Measurements from ENCODE around the gene TXNIP. TPM values are rescaled to one million over a fixed set of nuclear protein-coding genes. Genes with fewer than 3 reads are reported as not detected.
A peak's percentile ranks its signal among the peaks of the same experiment; 100 is the strongest.

TXNIP gene
- polyA plus RNA-seq, 4 donors: 387 to 577 (median 451) TPM

- no peak for DNase-seq (ENCODE audit: low read depth in 4 of 4, low spot score in 2 of 4)
These were observed 31.1 kb downstream of the TXNIP start for GRCh38 chr1:145965119-145965744.

GRCh38 chr1:145964328-145965118 is 31.9 kb downstream of the TXNIP start, which contains the start of the genes ANKRD34A and POLR3GL:
ANKRD34A (minus strand) TSS chr1:145964575; CDS start chr1:145961759, 2,816 bp downstream.
POLR3GL (plus strand) TSS chr1:145964690; CDS start chr1:145974866, 10,176 bp downstream.
- peak in 3 of 4 donors; percentile 88 to 96 (median 89) for DNase-seq (ENCODE audit: low read depth in 4 of 4, low spot score in 2 of 4)

GRCh38 chr1:145963265-145964019 is 32.9 kb downstream of the TXNIP start:
- no peak for DNase-seq (ENCODE audit: low read depth in 4 of 4, low spot score in 2 of 4)

- DNase-seq (ENCODE audit: low read depth in 4 of 4, low spot score in 2 of 4): no peak
These were observed 33.9 kb downstream of the TXNIP start for GRCh38 chr1:145962157-145963102.

- no peak for DNase-seq (ENCODE audit: low read depth in 4 of 4, low spot score in 2 of 4)
These were observed 34.8 kb downstream of the TXNIP start for GRCh38 chr1:145961425-145962156.

- no peak for DNase-seq (ENCODE audit: low read depth in 4 of 4, low spot score in 2 of 4)
These were observed 35.3 kb downstream of the TXNIP start for GRCh38 chr1:145961109-145961424.

- peak in 2 of 4 donors; percentile 77 to 80 for DNase-seq (ENCODE audit: low read depth in 4 of 4, low spot score in 2 of 4)
These were observed 35.8 kb downstream of the TXNIP start for GRCh38 chr1:145960468-145961108.

- no peak for DNase-seq (ENCODE audit: low read depth in 4 of 4, low spot score in 2 of 4)
These were observed 36.4 kb downstream of the TXNIP start for GRCh38 chr1:145959957-145960467.

- no peak for DNase-seq (ENCODE audit: low read depth in 4 of 4, low spot score in 2 of 4)
These were observed 37.0 kb downstream of the TXNIP start for GRCh38 chr1:145959333-145959732.

GRCh38 chr1:145958734-145959133 is 37.6 kb downstream of the TXNIP start:
- no peak for DNase-seq (ENCODE audit: low read depth in 4 of 4, low spot score in 2 of 4)

- DNase-seq (ENCODE audit: low read depth in 4 of 4, low spot score in 2 of 4): peak in 3 of 4 donors; percentile 86 to 95 (median 90)
These were observed 38.7 kb downstream of the TXNIP start, which contains the start of gene LIX1L for GRCh38 chr1:145957443-145958319. LIX1L (minus strand) TSS chr1:145958017; CDS start chr1:145957927, 90 bp downstream.

GRCh38 chr1:145956781-145957442 is 39.5 kb downstream of the TXNIP start:
- DNase-seq (ENCODE audit: low read depth in 4 of 4, low spot score in 2 of 4): no peak

- no peak for DNase-seq (ENCODE audit: low read depth in 4 of 4, low spot score in 2 of 4)
These were observed 40.0 kb downstream of the TXNIP start for GRCh38 chr1:145956361-145956760.

GRCh38 chr1:145955436-145955835 is 40.9 kb downstream of the TXNIP start:
- no peak for DNase-seq (ENCODE audit: low read depth in 4 of 4, low spot score in 2 of 4)

- no peak for DNase-seq (ENCODE audit: low read depth in 4 of 4, low spot score in 2 of 4)
These were observed 42.5 kb downstream of the TXNIP start for GRCh38 chr1:145953861-145954260.

GRCh38 chr1:145952903-145953302 is 43.5 kb downstream of the TXNIP start:
- no peak for DNase-seq (ENCODE audit: low read depth in 4 of 4, low spot score in 2 of 4)

GRCh38 chr1:145951526-145951925 is 44.9 kb downstream of the TXNIP start:
- DNase-seq (ENCODE audit: low read depth in 4 of 4, low spot score in 2 of 4): no peak
